H1 (cell line): Measurements from ENCODE around the gene RASSF5.

Source experiments
- ASH2L ChIP-seq: fragments of 200-600, 300-600 bp; sonication (generic); IDR thresholded peaks from one replicate; pipeline ENCODE4 v1.7.1; 2017; ENCODE audit warnings: low read length
- EZH2 ChIP-seq: fragments of 200-600 bp; sonication (generic); IDR thresholded peaks from 2 replicates; pipeline ENCODE4 v1.7.1; 2012; ENCODE audit warnings: low read depth, mild to moderate bottlenecking, moderate library complexity, low read length, inconsistent platforms; ENCODE audit not compliant: severe bottlenecking
- HDAC6 ChIP-seq: IDR thresholded peaks from one replicate; pipeline ENCODE4 v1.7.1; 2012; ENCODE audit warnings: low read depth, mild to moderate bottlenecking, inconsistent platforms, low read length, moderate library complexity
- MAX ChIP-seq: IDR thresholded peaks from 2 replicates; pipeline ENCODE4 v1.6.1; 2012; ENCODE audit warnings: inconsistent platforms
- POLR2A ChIP-seq, 2 experiments: IDR thresholded peaks; 1 replicate in 1 of 2; 2 replicates in 1 of 2; pipeline ENCODE4 v1.6.1; 2011; ENCODE audit warnings: low read depth in 2 of 2, low read length in 2 of 2, mild to moderate bottlenecking in 2 of 2; ENCODE audit errors: control extremely low read depth in 1 of 2
- POLR2AphosphoS5 ChIP-seq: IDR thresholded peaks from 2 replicates; pipeline ENCODE4 v1.6.1; 2011; ENCODE audit warnings: low read depth, low read length
- RFX5 ChIP-seq: IDR thresholded peaks from 2 replicates; pipeline ENCODE4 v1.6.1; 2011; ENCODE audit warnings: low read depth, low read length, improper control_type of control experiment, borderline replicate concordance
- SIRT6 ChIP-seq: IDR thresholded peaks from one replicate; pipeline ENCODE4 v1.7.1; 2012; ENCODE audit warnings: low read length, inconsistent platforms
- SP1 ChIP-seq: IDR thresholded peaks from 2 replicates; pipeline ENCODE4 v1.6.1; 2011; ENCODE audit warnings: low read depth, low read length
- TAF1 ChIP-seq: IDR thresholded peaks from 2 replicates; pipeline ENCODE4 v1.6.1; 2011; ENCODE audit warnings: mild to moderate bottlenecking, low read depth, low read length
- YY1 ChIP-seq: IDR thresholded peaks from 2 replicates; pipeline ENCODE4 v1.6.1; 2011; ENCODE audit warnings: low read depth, mild to moderate bottlenecking, low read length
- TF ChIP-seq, protein P1 (sequence below), 3 experiments: IDR thresholded peaks; 1 replicate in 2 of 3; 2 replicates in 1 of 3; pipeline versions ENCODE4 v1.5.1 to v1.6.1; 2011; ENCODE audit warnings: low read length in 3 of 3, mild to moderate bottlenecking in 3 of 3, inconsistent platforms in 2 of 3, low read depth in 1 of 3, moderate library complexity in 1 of 3; ENCODE audit not compliant: insufficient read depth in 1 of 3; ENCODE audit errors: control extremely low read depth in 1 of 3
- TF ChIP-seq, protein P2 (sequence below): IDR thresholded peaks from 2 replicates; pipeline ENCODE4 v1.6.1; 2012; ENCODE audit warnings: low read length, inconsistent platforms

DNA sequence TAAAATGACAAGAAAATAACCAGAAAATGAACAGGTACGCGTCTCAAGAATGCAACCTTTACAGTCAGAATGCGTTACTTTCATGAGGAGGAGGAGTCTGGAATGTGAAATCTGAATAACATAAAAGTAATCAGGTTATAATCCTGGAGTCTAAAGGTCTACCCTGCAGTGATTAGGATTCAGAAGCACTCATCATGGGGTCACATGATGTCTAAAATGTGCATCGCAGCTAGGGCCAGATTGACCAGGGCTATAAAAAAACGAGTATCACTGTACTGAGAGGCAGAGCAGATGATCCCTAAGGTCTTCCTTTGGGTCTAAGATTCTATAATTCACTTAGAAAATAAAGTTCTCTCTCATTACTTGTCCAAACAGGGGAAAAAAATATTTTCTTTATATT is 97.5 kb downstream of the RASSF5 start:
- TF ChIP-seq YY1 (no peak), TAF1 (no peak), ASH2L (no peak), MAX (no peak), POLR2A (IDR thresholded peaks at IDR 0.05; ENCODE audit: control extremely low read depth in 1 of 2, low read depth in 2 of 2, low read length in 2 of 2) (no peak), EZH2 (no peak), POLR2AphosphoS5 (no peak), HDAC6 (no peak), RFX5 (no peak), SIRT6 (no peak), SP1 (no peak)
- TF ChIP-seq, protein P1, sequence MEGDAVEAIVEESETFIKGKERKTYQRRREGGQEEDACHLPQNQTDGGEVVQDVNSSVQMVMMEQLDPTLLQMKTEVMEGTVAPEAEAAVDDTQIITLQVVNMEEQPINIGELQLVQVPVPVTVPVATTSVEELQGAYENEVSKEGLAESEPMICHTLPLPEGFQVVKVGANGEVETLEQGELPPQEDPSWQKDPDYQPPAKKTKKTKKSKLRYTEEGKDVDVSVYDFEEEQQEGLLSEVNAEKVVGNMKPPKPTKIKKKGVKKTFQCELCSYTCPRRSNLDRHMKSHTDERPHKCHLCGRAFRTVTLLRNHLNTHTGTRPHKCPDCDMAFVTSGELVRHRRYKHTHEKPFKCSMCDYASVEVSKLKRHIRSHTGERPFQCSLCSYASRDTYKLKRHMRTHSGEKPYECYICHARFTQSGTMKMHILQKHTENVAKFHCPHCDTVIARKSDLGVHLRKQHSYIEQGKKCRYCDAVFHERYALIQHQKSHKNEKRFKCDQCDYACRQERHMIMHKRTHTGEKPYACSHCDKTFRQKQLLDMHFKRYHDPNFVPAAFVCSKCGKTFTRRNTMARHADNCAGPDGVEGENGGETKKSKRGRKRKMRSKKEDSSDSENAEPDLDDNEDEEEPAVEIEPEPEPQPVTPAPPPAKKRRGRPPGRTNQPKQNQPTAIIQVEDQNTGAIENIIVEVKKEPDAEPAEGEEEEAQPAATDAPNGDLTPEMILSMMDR (IDR thresholded peaks at IDR 0.05; ENCODE audit: control extremely low read depth in 1 of 3, insufficient read depth in 1 of 3, low read depth in 1 of 3, low read length in 3 of 3), result no peak
- TF ChIP-seq, protein P2, sequence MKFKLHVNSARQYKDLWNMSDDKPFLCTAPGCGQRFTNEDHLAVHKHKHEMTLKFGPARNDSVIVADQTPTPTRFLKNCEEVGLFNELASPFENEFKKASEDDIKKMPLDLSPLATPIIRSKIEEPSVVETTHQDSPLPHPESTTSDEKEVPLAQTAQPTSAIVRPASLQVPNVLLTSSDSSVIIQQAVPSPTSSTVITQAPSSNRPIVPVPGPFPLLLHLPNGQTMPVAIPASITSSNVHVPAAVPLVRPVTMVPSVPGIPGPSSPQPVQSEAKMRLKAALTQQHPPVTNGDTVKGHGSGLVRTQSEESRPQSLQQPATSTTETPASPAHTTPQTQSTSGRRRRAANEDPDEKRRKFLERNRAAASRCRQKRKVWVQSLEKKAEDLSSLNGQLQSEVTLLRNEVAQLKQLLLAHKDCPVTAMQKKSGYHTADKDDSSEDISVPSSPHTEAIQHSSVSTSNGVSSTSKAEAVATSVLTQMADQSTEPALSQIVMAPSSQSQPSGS, result no peak
